Measurements from ENCODE around the gene NTNG1.

DNA sequence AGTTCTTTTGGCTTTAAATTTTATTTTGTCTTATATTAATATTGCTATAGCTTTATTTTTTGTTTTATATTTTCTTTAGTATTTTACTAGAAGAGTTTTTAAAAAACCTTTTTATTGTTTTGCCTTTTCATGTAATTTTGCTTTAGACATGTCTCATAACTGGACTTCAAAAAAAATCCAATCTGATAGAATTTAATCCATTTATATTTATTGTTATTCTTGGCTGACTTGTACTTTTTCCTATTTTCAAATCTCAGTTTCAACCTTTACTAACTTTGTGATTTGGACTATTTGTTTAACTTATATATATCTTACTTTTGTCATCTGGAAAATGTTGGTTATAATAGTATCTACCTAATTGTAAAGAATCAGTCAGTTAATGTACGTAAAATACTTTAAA, 61.2 kb downstream of the NTNG1 start:
- TF ChIP-seq, protein P1, sequence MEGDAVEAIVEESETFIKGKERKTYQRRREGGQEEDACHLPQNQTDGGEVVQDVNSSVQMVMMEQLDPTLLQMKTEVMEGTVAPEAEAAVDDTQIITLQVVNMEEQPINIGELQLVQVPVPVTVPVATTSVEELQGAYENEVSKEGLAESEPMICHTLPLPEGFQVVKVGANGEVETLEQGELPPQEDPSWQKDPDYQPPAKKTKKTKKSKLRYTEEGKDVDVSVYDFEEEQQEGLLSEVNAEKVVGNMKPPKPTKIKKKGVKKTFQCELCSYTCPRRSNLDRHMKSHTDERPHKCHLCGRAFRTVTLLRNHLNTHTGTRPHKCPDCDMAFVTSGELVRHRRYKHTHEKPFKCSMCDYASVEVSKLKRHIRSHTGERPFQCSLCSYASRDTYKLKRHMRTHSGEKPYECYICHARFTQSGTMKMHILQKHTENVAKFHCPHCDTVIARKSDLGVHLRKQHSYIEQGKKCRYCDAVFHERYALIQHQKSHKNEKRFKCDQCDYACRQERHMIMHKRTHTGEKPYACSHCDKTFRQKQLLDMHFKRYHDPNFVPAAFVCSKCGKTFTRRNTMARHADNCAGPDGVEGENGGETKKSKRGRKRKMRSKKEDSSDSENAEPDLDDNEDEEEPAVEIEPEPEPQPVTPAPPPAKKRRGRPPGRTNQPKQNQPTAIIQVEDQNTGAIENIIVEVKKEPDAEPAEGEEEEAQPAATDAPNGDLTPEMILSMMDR (IDR thresholded peaks at IDR 0.05): no peak
- no peak for TF ChIP-seq POLR2A (IDR thresholded peaks at IDR 0.05)
